GM12892 (cell line): ENCODE results near the gene PRPSAP1.

Experiments used
- POLR2A ChIP-seq: IDR thresholded peaks from 2 replicates; pipeline ENCODE4 v1.6.1; 2011; ENCODE audit warnings: low read depth, low read length, control low read depth
- POLR2AphosphoS5 ChIP-seq: IDR thresholded peaks from 2 replicates; pipeline ENCODE4 v1.6.1; 2011; ENCODE audit warnings: low read depth, low read length, control low read depth
- TAF1 ChIP-seq: IDR thresholded peaks from 2 replicates; pipeline ENCODE4 v1.6.1; 2011; ENCODE audit warnings: low read depth, mild to moderate bottlenecking, control low read depth, low read length, borderline replicate concordance

DNA sequence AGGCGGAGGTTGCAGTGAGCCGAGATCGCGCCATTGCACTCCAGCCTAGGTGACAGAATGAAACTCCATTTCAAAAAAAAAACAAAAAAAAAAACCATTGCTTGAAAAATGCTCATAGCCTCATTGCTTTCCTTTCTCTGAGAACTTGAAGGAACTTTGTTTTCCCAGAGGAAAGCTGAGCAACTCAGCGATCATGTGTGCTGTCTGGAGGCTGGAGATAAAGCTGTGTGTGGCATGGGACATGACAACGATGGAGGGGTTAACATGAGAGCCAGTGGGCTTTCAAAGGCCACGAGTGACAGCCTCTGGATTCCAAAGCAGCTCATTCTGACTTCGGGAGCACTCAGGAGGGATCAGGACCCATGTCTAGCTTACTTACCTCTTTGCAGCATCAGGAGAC lies 24.1 kb downstream of the PRPSAP1 start:
- TF ChIP-seq POLR2AphosphoS5 = no peak
- TF ChIP-seq TAF1 = no peak
- no peak for TF ChIP-seq POLR2A
